ENCODE measurements around the gene WDR70. TPM values are rescaled to one million over a fixed set of nuclear protein-coding genes. Genes with fewer than 3 reads are reported as not detected.
"Not testable (repeated sequence)": the region's sequence is repeated elsewhere in the genome, so short reads cannot be mapped to it uniquely, and the experiment has no call there.

The WDR70 gene
- total RNA-seq, 4 donors from 2014 or later, result 25.3 to 122 (median 48.8) TPM

DNA sequence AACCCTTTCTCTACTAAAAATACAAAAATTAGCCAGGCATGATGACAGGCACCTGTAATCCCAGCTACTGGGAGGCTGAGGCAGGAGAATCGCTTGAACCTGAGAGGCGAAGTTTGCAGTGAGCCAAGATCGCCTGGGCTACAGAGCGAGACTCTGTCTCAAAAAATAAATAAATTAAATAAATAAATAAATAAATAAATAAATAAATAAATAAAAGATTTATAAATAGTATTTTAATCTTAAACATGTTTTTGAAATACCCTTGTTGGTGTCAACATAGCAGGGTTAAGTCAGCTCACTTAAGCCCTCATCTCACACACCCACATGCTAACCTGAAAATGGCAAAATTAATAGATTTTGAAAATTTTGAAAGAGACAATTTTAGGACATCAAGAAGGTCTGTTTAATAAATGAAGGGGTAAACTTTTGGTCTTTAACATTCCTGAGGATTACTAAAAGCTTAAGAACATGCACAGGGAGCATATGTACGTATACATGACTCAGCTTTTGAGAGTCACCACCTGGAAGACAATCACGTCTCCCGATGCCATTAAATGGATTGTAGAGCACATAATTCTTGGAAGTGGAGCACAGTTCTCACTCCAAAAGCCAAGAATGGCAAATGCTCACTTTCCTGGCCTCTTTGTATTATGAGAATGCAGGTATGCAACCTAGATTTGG is 258.2 kb downstream of the WDR70 start:
- H3K27ac ChIP-seq, result no peak overlapping the region
- TF ChIP-seq, protein P1, sequence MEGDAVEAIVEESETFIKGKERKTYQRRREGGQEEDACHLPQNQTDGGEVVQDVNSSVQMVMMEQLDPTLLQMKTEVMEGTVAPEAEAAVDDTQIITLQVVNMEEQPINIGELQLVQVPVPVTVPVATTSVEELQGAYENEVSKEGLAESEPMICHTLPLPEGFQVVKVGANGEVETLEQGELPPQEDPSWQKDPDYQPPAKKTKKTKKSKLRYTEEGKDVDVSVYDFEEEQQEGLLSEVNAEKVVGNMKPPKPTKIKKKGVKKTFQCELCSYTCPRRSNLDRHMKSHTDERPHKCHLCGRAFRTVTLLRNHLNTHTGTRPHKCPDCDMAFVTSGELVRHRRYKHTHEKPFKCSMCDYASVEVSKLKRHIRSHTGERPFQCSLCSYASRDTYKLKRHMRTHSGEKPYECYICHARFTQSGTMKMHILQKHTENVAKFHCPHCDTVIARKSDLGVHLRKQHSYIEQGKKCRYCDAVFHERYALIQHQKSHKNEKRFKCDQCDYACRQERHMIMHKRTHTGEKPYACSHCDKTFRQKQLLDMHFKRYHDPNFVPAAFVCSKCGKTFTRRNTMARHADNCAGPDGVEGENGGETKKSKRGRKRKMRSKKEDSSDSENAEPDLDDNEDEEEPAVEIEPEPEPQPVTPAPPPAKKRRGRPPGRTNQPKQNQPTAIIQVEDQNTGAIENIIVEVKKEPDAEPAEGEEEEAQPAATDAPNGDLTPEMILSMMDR (IDR thresholded peaks at IDR 0.05), result no peak
- no peak for TF ChIP-seq POLR2A (IDR thresholded peaks at IDR 0.05)
- no peaks in the 10 kb centered on the region for H3K36me3 ChIP-seq
- H3K4me3 ChIP-seq, result no peak overlapping the region
- no peaks in the 10 kb centered on the region for H3K9me3 ChIP-seq
- intact Hi-C loops (cut with DNase I; ENCODE audit: low total_unique reads), result no loop called here
- DNase-seq, result no peak
- H3K27me3 ChIP-seq, result no peaks in the 10 kb centered on the region
- H3K4me1 ChIP-seq, result no peaks in the 10 kb centered on the region

DNA sequence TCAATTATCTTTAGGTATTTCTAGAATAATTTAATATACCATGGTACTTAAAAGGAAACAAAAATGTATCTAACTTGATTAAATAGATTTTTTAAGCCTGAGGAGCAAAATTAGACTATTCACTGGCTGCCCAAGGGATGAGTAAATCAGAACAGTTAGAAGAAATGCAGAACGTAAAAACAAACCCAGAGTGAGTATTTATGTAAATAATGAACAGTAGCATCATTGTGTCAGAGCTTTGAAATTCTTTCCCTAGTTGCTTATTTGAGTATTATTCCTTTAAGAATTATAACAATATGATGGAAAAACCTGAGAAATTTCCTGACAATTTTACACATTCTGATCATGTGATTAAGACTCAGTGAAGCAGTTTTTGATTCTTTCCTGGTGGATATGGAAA is 259.8 kb downstream of the WDR70 start:
- Histone ChIP-seq H3K9me3 (no peaks in the 10 kb centered on the region), H3K4me1 (no peaks in the 10 kb centered on the region), H3K27me3 (no peaks in the 10 kb centered on the region), H3K4me3 (no peak overlapping the region), H3K36me3 (no peaks in the 10 kb centered on the region), H3K27ac (no peak overlapping the region)
- no peak for TF ChIP-seq POLR2A (IDR thresholded peaks at IDR 0.05)
- TF ChIP-seq, protein P1 (IDR thresholded peaks at IDR 0.05), result no peak
- no peak for DNase-seq
- intact Hi-C loops (cut with DNase I; ENCODE audit: low total_unique reads), result no loop called here

DNA sequence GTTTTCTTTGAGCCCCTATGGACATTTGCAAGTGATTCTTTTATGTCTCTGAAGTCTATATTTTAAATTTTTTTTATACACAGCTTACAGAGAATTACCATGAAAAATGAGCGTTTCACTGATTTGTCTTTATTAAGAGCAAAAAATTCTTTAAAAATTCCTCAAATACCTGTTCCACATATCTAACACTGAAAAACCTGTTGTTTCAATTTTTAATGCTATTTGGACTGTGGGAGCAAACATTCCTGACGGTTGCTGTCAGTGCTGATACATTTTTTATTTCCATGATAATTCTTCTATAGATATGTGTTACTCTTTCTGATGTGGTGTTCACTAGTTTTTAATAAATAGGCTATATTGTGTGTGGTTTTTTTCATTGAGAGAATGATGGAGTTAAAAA is 261.0 kb downstream of the WDR70 start:
- Histone ChIP-seq H3K27ac (no peak overlapping the region), H3K4me1 (no peaks in the 10 kb centered on the region), H3K4me3 (no peak overlapping the region), H3K27me3 (no peaks in the 10 kb centered on the region), H3K36me3 (no peaks in the 10 kb centered on the region), H3K9me3 (no peaks in the 10 kb centered on the region)
- DNase-seq, result no peak
- intact Hi-C loops (cut with DNase I; ENCODE audit: low total_unique reads), result no loop called here
- TF ChIP-seq, protein P1 (IDR thresholded peaks at IDR 0.05), result no peak
- no peak for TF ChIP-seq POLR2A (IDR thresholded peaks at IDR 0.05)

DNA sequence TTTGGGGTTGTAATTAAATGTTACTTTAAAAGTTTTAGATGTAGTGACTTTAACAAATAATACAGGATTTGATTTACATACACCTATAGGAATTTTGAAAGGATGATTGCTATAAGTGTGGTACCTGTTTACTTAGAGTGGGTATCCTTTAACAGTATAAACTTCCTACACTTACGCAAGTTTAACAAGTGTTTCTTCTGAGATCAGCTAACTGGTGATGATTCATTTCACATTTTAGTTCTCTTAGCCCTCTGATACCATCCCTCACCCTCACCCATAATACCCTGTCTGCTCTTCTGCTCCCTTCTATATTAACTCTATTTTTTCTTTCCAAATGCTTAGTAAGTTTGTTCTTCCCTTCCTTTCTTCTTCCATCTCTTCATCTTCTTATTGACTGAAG is 262.8 kb downstream of the WDR70 start:
- Histone ChIP-seq H3K4me1 (no peaks in the 10 kb centered on the region), H3K27me3 (no peaks in the 10 kb centered on the region), H3K9me3 (no peaks in the 10 kb centered on the region), H3K4me3 (no peak overlapping the region), H3K36me3 (no peaks in the 10 kb centered on the region), H3K27ac (no peak overlapping the region)
- intact Hi-C loops (cut with DNase I; ENCODE audit: low total_unique reads), result no loop called here
- TF ChIP-seq, protein P1 (IDR thresholded peaks at IDR 0.05), result no peak
- no peak for TF ChIP-seq POLR2A (IDR thresholded peaks at IDR 0.05)
- no peak for DNase-seq

DNA sequence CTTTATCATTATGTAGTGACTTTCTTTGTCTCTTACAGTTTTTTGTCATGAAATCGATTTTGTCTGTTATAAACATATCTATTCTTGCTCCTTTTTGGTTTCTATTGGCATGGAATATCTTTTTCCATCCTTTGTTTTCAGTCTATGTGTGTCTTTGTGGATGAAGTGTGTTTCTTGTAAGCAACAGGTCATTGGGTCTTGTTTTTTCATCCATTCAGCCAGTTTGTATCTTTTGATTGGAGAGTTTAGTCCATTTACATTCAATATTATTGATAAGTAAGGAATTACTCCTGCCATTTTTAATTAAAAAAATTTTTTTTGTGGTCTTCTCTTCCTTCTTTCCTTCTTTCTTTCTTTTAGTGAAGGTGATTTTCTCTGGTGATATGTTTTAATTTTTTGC is 266.6 kb downstream of the WDR70 start:
- H3K36me3 ChIP-seq, result no peaks in the 10 kb centered on the region
- DNase-seq, result no peak
- no peaks in the 10 kb centered on the region for H3K4me1 ChIP-seq
- no peak for TF ChIP-seq POLR2A (IDR thresholded peaks at IDR 0.05)
- TF ChIP-seq, protein P1 (IDR thresholded peaks at IDR 0.05), result no peak
- intact Hi-C loops (cut with DNase I; ENCODE audit: low total_unique reads), result no loop called here
- H3K27ac ChIP-seq, result no peak overlapping the region
- H3K27me3 ChIP-seq, result no peaks in the 10 kb centered on the region
- H3K9me3 ChIP-seq, result no peaks in the 10 kb centered on the region
- no peak overlapping the region for H3K4me3 ChIP-seq

- H3K36me3 ChIP-seq; H3K4me1 ChIP-seq; H3K9me3 ChIP-seq; H3K27me3 ChIP-seq; H3K27ac ChIP-seq; intact Hi-C loops (cut with DNase I; ENCODE audit: low total_unique reads); DNase-seq; H3K4me3 ChIP-seq: not testable (repeated sequence)
Measured at GRCh38 chr5:37654566-37654965, 275.4 kb downstream of the WDR70 start.

Measured in uterus (tissue), 4 donors.